Esophagus squamous epithelium (tissue), 4 donors: ENCODE measurements around the gene TUT1.

Experiments used
- POLR2A ChIP-seq, 4 donors: fragments of 450-650 bp; IDR thresholded peaks; one replicate each; pipeline ENCODE4 v1.6.1; 2017; ENCODE audit warnings: antibody characterized with exemption in 4 of 4, mild to moderate bottlenecking in 4 of 4, moderate library complexity in 3 of 4
- TF ChIP-seq, protein P1 (sequence below), 6 experiments: fragments of 450-650 bp in 4 of 6; fragments of 200-600 bp in 2 of 6; sonication (generic) in 2 of 6; IDR thresholded peaks; one replicate each; pipeline ENCODE4 v1.5.1; 2016 to 2019; ENCODE audit warnings: antibody characterized with exemption in 6 of 6, mild to moderate bottlenecking in 4 of 6, moderate library complexity in 4 of 6

DNA sequence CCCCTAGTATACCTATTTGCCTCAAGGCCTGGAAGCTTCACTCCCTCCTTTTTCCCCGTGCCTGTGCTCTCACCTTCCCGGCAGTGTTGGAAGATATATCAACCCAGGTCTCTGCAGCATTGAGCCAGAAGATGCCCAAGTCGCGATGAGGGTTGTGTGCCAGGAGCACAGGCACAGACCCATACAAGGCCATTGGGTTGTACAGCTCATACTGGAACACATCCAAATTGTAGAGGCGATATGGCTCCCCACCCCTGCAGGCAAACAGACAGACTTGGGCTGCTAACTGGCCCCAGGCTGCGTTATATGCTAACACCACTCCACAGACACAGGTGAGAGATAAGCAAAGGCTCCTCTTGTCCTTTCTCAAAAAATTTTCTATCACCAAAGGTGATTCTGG, 41.2 kb upstream of the TUT1 start:
- TF ChIP-seq, protein P1, sequence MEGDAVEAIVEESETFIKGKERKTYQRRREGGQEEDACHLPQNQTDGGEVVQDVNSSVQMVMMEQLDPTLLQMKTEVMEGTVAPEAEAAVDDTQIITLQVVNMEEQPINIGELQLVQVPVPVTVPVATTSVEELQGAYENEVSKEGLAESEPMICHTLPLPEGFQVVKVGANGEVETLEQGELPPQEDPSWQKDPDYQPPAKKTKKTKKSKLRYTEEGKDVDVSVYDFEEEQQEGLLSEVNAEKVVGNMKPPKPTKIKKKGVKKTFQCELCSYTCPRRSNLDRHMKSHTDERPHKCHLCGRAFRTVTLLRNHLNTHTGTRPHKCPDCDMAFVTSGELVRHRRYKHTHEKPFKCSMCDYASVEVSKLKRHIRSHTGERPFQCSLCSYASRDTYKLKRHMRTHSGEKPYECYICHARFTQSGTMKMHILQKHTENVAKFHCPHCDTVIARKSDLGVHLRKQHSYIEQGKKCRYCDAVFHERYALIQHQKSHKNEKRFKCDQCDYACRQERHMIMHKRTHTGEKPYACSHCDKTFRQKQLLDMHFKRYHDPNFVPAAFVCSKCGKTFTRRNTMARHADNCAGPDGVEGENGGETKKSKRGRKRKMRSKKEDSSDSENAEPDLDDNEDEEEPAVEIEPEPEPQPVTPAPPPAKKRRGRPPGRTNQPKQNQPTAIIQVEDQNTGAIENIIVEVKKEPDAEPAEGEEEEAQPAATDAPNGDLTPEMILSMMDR (IDR thresholded peaks at IDR 0.05), result no peak
- no peak for TF ChIP-seq POLR2A (IDR thresholded peaks at IDR 0.05)
